H1 (cell line): ENCODE results near the gene OXCT2. TPM values are rescaled to one million over a fixed set of nuclear protein-coding genes. Genes with fewer than 3 reads are reported as not detected.

ENCODE experiments used
- CTCF ChIA-PET: fragments of 300-600 bp; sonication (Branson Sonifier 250); formaldehyde crosslinking; loops from one replicate; lab custom pipeline; 2021; ENCODE audit not compliant: partially characterized antibody; lab: Charles Lee
- POLR2A ChIA-PET: fragments of 300-600 bp; sonication (Branson Sonifier 250); formaldehyde crosslinking; loops from one replicate; lab custom pipeline; 2021; ENCODE audit warnings: inconsistent platforms; ENCODE audit not compliant: partially characterized antibody; lab: Charles Lee
- DNase-seq, 2 experiments: peaks; one replicate each; pipeline versions ENCODE4 v3.0.0 to v3.0.0-alpha.2; 2010 to 2022; ENCODE audit warnings: low spot score in 2 of 2, low read depth in 1 of 2, mixed read lengths in 1 of 2
- FAIRE-seq: peaks from 2 replicates; lab custom pipeline; 2011; peaks lifted over from hg19 to GRCh38; lab: Jason Lieb, UNC
- H2AFZ ChIP-seq: 2 replicates; pipeline ENCODE4 v1.8.1; 2012; ENCODE audit warnings: low read length, inconsistent platforms
- H2AK5ac ChIP-seq: 2 replicates; pipeline ENCODE4 v1.6.1; 2013; ENCODE audit warnings: low read depth, low read length
- H2BK120ac ChIP-seq: replicated peaks from 2 replicates; pipeline ENCODE3; 2013; ENCODE audit warnings: low read depth, low read length, inconsistent platforms
- H2BK12ac ChIP-seq: 2 replicates; pipeline ENCODE4 v1.6.1; 2013; ENCODE audit warnings: low read depth, low read length
- H2BK15ac ChIP-seq: 2 replicates; pipeline ENCODE4 v1.6.1; 2013; ENCODE audit warnings: low read length
- H2BK20ac ChIP-seq: 2 replicates; pipeline ENCODE4 v1.6.1; 2013; ENCODE audit warnings: low read length
- H2BK5ac ChIP-seq: 2 replicates; pipeline ENCODE4 v1.6.1; 2013; ENCODE audit warnings: low read depth, low read length
- H3K14ac ChIP-seq: 2 replicates; pipeline ENCODE4 v1.6.1; 2013; ENCODE audit warnings: inconsistent platforms; ENCODE audit not compliant: insufficient read length
- H3K18ac ChIP-seq: 2 replicates; pipeline ENCODE4 v1.6.1; 2013; ENCODE audit warnings: low read length; ENCODE audit errors: extremely low read depth
- H3K23ac ChIP-seq: 2 replicates; pipeline ENCODE4 v1.6.1; 2013; ENCODE audit warnings: inconsistent platforms; ENCODE audit not compliant: insufficient read length
- H3K23me2 ChIP-seq: 2 replicates; pipeline ENCODE4 v1.6.1; 2013; ENCODE audit warnings: low read depth, low read length
- H3K27ac ChIP-seq: 2 replicates; pipeline ENCODE4 v1.6.1; 2011; ENCODE audit warnings: low read depth, low read length, inconsistent platforms
- H3K27me3 ChIP-seq, 4 experiments: replicated peaks in 1 of 4; 1 replicate in 1 of 4; 2 replicates in 3 of 4; pipeline versions ENCODE4 v1.6.1 to v1.8.1; 2011 to 2013; ENCODE audit warnings: low read length in 3 of 4, mild to moderate bottlenecking in 3 of 4, inconsistent platforms in 2 of 4, mixed read lengths in 2 of 4, moderate library complexity in 1 of 4; ENCODE audit not compliant: control insufficient read depth in 3 of 4, insufficient read depth in 3 of 4; ENCODE audit errors: extremely low read depth in 1 of 4
- H3K36me3 ChIP-seq, 4 experiments: 2 replicates each; pipeline versions ENCODE4 v1.6.1 to v1.8.1; 2011 to 2013; ENCODE audit warnings: mild to moderate bottlenecking in 4 of 4, low read length in 3 of 4, moderate library complexity in 2 of 4, control low read depth in 1 of 4, inconsistent platforms in 1 of 4; ENCODE audit not compliant: insufficient read depth in 4 of 4, control insufficient read depth in 2 of 4
- H3K4ac ChIP-seq: replicated peaks from 2 replicates; pipeline ENCODE3; 2013; ENCODE audit warnings: low read length, low read depth, mixed read lengths, inconsistent platforms; ENCODE audit not compliant: insufficient read length
- H3K4me1 ChIP-seq, 4 experiments: replicated peaks in 1 of 4; 1 replicate in 1 of 4; 2 replicates in 3 of 4; pipeline versions ENCODE4 v1.6.1 to v1.8.1; 2011 to 2013; ENCODE audit warnings: low read length in 3 of 4, inconsistent platforms in 2 of 4, mixed read lengths in 1 of 4; ENCODE audit not compliant: insufficient read depth in 4 of 4, control insufficient read depth in 3 of 4
- H3K4me2 ChIP-seq, 2 experiments: 2 replicates each; pipeline versions ENCODE4 v1.6.1 to v1.8.1; 2011 to 2013; ENCODE audit warnings: low read depth in 2 of 2, low read length in 2 of 2, control low read depth in 1 of 2, inconsistent platforms in 1 of 2, mild to moderate bottlenecking in 1 of 2; ENCODE audit not compliant: insufficient read depth in 1 of 2
- H3K4me3 ChIP-seq, 4 experiments: fragments of 200-600, 300-600 bp in 1 of 4; sonication (generic), shearing (Covaris generic), sonication (Bioruptor Twin) in 1 of 4; 2 replicates each; pipeline versions ENCODE4 v1.5.1 to v1.8.1; 2011 to 2016; ENCODE audit warnings: low read length in 4 of 4, low read depth in 3 of 4, control low read depth in 2 of 4, inconsistent platforms in 2 of 4, mild to moderate bottlenecking in 2 of 4, mixed read lengths in 1 of 4, moderate library complexity in 1 of 4; ENCODE audit not compliant: insufficient read depth in 2 of 4; ENCODE audit errors: extremely low read depth in 1 of 4
- H3K56ac ChIP-seq: replicated peaks from 2 replicates; pipeline ENCODE3; 2013; ENCODE audit warnings: low read depth, mild to moderate bottlenecking, mixed read lengths, low read length, inconsistent platforms; ENCODE audit not compliant: insufficient read length
- H3K79me1 ChIP-seq: 2 replicates; pipeline ENCODE4 v1.6.1; 2013; ENCODE audit warnings: low read depth, low read length, control low read depth
- H3K79me2 ChIP-seq, 2 experiments: 2 replicates each; pipeline versions ENCODE4 v1.6.1 to v1.8.1; 2012 to 2013; ENCODE audit warnings: low read length in 2 of 2, mild to moderate bottlenecking in 2 of 2, inconsistent platforms in 1 of 2; ENCODE audit not compliant: insufficient read depth in 2 of 2, control insufficient read depth in 1 of 2
- H3K9ac ChIP-seq, 4 experiments: replicated peaks in 1 of 4; 1 replicate in 1 of 4; 2 replicates in 3 of 4; pipeline versions ENCODE4 v1.6.1 to v1.8.1; 2011 to 2013; ENCODE audit warnings: low read depth in 3 of 4, low read length in 3 of 4, control low read depth in 2 of 4, mild to moderate bottlenecking in 2 of 4, moderate library complexity in 2 of 4, inconsistent platforms in 1 of 4; ENCODE audit errors: extremely low read depth in 1 of 4
- H3K9me3 ChIP-seq, 2 experiments: 2 replicates each; pipeline versions ENCODE4 v1.6.1 to v1.8.1; 2012 to 2013; ENCODE audit warnings: mild to moderate bottlenecking in 2 of 2, moderate library complexity in 2 of 2, control low read depth in 1 of 2, inconsistent platforms in 1 of 2, low read depth in 1 of 2, low read length in 1 of 2, mixed read lengths in 1 of 2; ENCODE audit not compliant: insufficient read depth in 2 of 2
- H4K20me1 ChIP-seq, 2 experiments: replicated peaks in 1 of 2; 2 replicates each; pipeline versions ENCODE3 to v1.8.1; 2011 to 2013; ENCODE audit warnings: inconsistent platforms in 2 of 2, low read length in 2 of 2, mild to moderate bottlenecking in 1 of 2; ENCODE audit not compliant: insufficient read depth in 2 of 2, control insufficient read depth in 1 of 2
- H4K5ac ChIP-seq: 2 replicates; pipeline ENCODE4 v1.6.1; 2013; ENCODE audit warnings: low read length, low read depth, mixed read lengths, inconsistent platforms; ENCODE audit not compliant: insufficient read length
- H4K8ac ChIP-seq: 2 replicates; pipeline ENCODE4 v1.8.0; 2013; ENCODE audit warnings: mild to moderate bottlenecking, moderate library complexity, low read length, inconsistent platforms; ENCODE audit not compliant: insufficient read depth; ENCODE audit errors: extremely low read depth
- H4K91ac ChIP-seq: replicated peaks from 2 replicates; pipeline ENCODE3; 2013; ENCODE audit warnings: low read length, mixed read lengths, inconsistent platforms; ENCODE audit not compliant: insufficient read length
- EP300 ChIP-seq, 2 experiments: IDR thresholded peaks; 1 replicate in 1 of 2; 2 replicates in 1 of 2; pipeline ENCODE4 v1.6.1; 2011 to 2012; ENCODE audit warnings: low read depth in 2 of 2, low read length in 2 of 2, mild to moderate bottlenecking in 2 of 2, borderline replicate concordance in 1 of 2, inconsistent platforms in 1 of 2, moderate library complexity in 1 of 2
- SUZ12 ChIP-seq: fragments of 200-600 bp; sonication (generic); IDR thresholded peaks from 2 replicates; pipeline ENCODE4 v1.6.1; 2012; ENCODE audit warnings: mild to moderate bottlenecking, inconsistent platforms, low read length, moderate library complexity, mixed read lengths
- WGBS, 2 experiments: shearing (Covaris generic) in 1 of 2; methylation state at CpG; one replicate each; pipeline versions ENCODE4 v1.1.6 to v1.1.7; 2013 to 2015; ENCODE audit warnings: low lambda C conversion rate in 2 of 2, mixed read lengths in 2 of 2, inconsistent platforms in 1 of 2, low coverage in 1 of 2, missing lambda C conversion rate in 1 of 2; ENCODE audit not compliant: insufficient replicate concordance in 2 of 2, insufficient coverage in 1 of 2, insufficient read length in 1 of 2; ENCODE audit errors: extremely low coverage in 1 of 2, missing lambda C conversion rate in 1 of 2; 5-methylcytosine and 5-hydroxymethylcytosine counted together
- polyA plus RNA-seq, 7 experiments: library from polyadenylated mRNA; depleted of rRNA in 3 of 7; stranded (reverse) in 5 of 7; unstranded in 2 of 7; fragments of >200 nt in 5 of 7; fragments of 200-250 nt in 2 of 7; gene quantifications; 1 replicate in 5 of 7; 2 replicates in 1 of 7; 4 replicates in 1 of 7; pipeline versions ENCODE4 v1.2.1 to v1.2.3, GENCODE V29; 2011 to 2013; ENCODE audit warnings: missing spikeins in 2 of 7, mixed read lengths in 2 of 7
- total RNA-seq: library from RNA; stranded (reverse); fragmentation: NEBNext Ultra II Directional; extraction: Animal tissue kit (Norgen Biotek cat#: 25700); gene quantifications from 2 replicates; pipeline ENCODE4 v1.2.1, GENCODE V29; 2021

Gene OXCT2
- total and polyA plus RNA-seq, 2 of the 8 experiments (the other 6 are each of a cell fraction or from before 2014, with no cell fraction given) = 2.6 to 2.9 TPM

DNA sequence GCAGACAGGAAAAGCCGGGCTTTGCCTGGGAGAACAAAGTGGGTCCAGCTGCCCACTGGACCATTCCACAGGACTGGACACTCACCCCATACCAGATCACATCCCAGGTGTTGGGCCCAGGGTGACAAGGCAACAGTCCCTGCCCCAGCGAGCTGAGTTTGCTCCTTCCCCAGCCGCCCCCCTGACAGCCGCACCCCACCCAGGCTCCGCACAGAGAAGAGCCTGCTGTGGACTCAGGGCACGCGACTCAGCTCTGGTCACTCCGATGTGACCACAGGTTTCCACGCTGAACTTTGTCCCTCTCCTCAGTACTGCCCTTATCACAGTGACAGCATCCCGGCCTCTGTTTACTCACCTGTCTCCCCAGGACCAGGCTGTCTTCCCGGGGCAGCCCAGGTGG is 16.3 kb upstream of the OXCT2 start:
- H4K5ac ChIP-seq = no peak overlapping the region
- no peaks in the 10 kb centered on the region for H3K36me3 ChIP-seq
- peaks cover 0 to 4% of the 10 kb centered on the region in 2 experiments for H4K20me1 ChIP-seq
- no peak overlapping the region for H2BK15ac ChIP-seq
- H2BK20ac ChIP-seq = no peak overlapping the region
- no peaks in the 10 kb centered on the region for H3K9me3 ChIP-seq
- WGBS, 2 experiments = 83% methylated on average over 11 of the region's 11 CpGs; no CpG with 5 or more reads in 1 of the 2 experiments
- H2AFZ ChIP-seq = no peak overlapping the region
- H2BK12ac ChIP-seq = no peak overlapping the region
- no peak overlapping the region for H3K56ac ChIP-seq
- CTCF ChIA-PET = interaction anchor here (1.0 to 1.2 kb wide), 2 partner anchors 10 to 13 kb away, joined by 3 read pairs; no protein-coding TSS in a partner anchor
- no peak overlapping the region for H3K18ac ChIP-seq
- no peak for DNase-seq
- no peaks in the 10 kb centered on the region for H3K4me1 ChIP-seq
- H3K4me3 ChIP-seq = no peak overlapping the region
- H4K91ac ChIP-seq = no peak overlapping the region
- H3K4me2 ChIP-seq = 0 out of 4 replicates have a peak overlapping the region, but pooled peaks of 1 of the 2 experiments have one; percentile 38
- H3K23me2 ChIP-seq = peaks cover 7% of the 10 kb centered on the region; the same call in 1 of the 2 replicates
- H3K27ac ChIP-seq = no peak overlapping the region
- no peak overlapping the region for H4K8ac ChIP-seq
- POLR2A ChIA-PET = interaction anchor here (1.0 kb wide), 1 partner anchor 32 kb away, joined by 3 read pairs; no protein-coding TSS in a partner anchor
- no peak overlapping the region for H3K23ac ChIP-seq
- H2BK5ac ChIP-seq = no peak overlapping the region
- no peak overlapping the region for H3K9ac ChIP-seq
- no peak overlapping the region for H3K4ac ChIP-seq
- peaks cover 34 to 60% (median 47%) of the 10 kb centered on the region in 4 experiments for H3K27me3 ChIP-seq
- H3K14ac ChIP-seq = no peak overlapping the region
- no peaks in the 10 kb centered on the region for H3K79me1 ChIP-seq
- FAIRE-seq = no peak
- no peaks in the 10 kb centered on the region for H3K79me2 ChIP-seq
- no peak overlapping the region for H2AK5ac ChIP-seq
- no peak overlapping the region for H2BK120ac ChIP-seq
- TF ChIP-seq SUZ12 (peak; percentile 76; the same call in 1 of the 2 replicates), EP300 (IDR thresholded peaks at IDR 0.05; ENCODE audit: borderline replicate concordance in 1 of 2, low read depth in 2 of 2, low read length in 2 of 2) (no peak)
